ENCODE results near the gene SWI5.

SWI5 gene

DNA sequence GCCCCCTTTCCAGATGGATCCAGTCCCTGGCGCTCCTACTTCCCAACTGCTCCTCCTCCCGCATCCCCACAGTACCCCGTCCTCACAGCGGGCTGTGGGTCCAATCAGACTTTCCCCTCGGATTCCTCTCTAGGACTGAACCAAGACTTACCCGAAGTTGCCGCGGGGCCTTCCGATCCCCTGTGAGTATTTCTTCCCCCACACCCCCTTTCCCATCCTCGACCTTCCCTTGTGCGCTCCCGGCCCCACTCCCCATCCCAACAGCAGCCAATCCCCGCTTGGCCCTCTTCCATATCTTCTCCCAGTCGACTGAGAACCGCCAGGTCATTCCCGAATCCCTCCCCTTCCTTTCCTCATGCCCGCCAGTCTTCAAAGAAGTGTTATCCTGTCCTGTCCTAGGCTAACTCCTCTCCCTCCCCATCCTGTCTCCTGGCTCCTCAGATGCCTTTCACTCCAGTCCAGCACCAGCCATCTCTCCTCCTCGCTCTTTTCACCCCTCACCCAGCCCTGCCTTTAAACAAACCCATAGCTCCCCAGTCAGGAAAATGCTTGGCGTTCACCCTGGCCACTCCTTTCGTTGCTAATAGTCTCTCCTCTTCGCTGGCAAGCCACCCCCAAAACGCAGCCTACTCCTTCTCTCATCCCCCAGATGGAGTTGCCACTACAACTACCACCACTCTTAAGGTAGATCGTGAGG, 646 bp downstream of the SWI5 start:
- DNase-seq, result no peak

DNA sequence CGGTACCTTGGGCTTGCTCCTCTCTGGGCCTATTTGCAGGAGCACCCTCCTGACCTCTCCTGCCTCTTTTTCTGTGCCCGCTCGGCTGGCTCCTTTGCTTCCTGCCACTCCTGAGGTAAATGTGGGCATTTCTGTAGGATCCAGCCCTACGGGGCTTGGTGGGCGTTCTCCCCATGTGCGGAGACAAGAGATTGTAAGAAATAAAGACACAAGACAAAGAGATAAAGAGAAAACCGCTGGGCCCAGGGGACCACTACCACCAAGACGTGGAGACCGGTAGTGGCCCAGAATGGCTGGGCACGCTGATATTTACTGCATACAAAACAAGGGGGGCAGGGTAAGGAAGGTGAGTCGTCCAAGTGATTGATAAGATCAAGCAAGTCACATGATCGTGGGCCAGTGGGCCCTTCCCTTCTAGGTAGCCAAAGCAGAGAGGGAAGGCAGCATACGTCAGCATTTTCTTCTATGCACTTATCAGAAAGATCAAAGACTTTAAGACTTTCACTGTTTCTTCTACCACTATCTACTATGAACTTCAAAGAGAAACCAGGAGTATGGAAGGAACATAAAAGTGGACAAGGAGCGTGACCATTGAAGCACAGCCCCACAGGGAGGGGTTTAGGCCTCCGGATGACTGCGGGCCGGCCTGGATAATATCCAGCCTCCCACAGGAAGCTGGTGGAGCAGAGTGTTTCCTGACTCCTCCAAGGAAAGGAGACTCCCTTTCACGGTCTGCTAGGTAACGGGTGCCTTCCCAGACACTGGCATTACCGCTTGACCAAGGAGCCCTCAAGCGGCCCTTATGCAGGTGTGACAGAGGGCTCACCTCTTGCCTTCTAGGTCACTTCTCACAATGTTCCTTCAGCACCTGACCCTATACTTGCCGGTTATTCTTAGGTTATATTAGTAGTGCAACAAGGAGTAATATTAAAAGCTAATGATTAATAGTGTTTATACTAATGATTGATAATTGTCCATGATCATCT, 3.3 kb downstream of the SWI5 start:
- DNase-seq, result peak; percentile 49

DNA sequence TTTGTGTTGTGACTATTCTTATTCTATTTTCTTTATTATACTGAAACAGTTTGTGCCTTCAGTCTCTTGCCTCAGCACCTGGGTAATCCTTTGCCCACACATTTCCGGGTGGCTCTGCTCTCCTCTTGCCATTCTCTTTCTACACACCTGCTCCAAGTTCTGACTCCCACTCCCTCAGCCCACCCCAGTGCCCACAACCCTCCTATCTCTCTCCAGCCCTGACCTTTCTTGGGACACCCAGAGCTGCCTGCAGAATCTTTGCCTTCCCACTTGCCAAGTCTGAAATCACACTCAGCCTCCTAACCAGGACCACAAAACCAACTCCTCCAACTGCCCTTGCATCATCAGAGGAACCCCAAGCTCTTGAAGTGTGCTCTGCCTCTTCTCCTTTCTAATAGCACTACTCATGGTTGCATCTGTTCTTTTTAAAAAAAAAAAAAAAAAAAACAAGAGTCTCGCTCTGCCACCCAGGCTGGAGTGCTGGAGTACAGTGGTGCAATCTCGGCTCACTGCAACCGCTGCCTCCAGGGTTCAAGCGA, 4.1 kb downstream of the SWI5 start:
- DNase-seq, result no peak

DNA sequence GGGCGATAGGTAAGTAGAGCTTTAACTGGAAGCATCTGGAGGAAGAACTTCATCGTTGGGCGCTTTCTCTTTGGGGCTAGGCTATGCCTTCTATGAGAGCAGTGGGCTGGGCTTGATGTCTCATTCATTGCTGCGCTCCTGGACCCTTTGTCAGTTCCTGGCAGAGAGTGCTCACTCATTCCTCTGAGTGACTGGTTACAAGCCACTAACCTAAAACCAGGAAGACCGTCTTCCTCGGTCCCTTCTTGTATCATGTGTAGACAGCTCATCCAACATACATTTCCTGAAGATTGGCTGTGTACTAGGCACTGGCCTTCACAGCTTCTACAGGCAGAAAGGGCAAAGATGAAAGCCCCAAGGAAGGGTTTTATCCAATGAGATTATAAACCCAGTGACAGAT, 6.4 kb downstream of the SWI5 start:
- no peak for DNase-seq

DNA sequence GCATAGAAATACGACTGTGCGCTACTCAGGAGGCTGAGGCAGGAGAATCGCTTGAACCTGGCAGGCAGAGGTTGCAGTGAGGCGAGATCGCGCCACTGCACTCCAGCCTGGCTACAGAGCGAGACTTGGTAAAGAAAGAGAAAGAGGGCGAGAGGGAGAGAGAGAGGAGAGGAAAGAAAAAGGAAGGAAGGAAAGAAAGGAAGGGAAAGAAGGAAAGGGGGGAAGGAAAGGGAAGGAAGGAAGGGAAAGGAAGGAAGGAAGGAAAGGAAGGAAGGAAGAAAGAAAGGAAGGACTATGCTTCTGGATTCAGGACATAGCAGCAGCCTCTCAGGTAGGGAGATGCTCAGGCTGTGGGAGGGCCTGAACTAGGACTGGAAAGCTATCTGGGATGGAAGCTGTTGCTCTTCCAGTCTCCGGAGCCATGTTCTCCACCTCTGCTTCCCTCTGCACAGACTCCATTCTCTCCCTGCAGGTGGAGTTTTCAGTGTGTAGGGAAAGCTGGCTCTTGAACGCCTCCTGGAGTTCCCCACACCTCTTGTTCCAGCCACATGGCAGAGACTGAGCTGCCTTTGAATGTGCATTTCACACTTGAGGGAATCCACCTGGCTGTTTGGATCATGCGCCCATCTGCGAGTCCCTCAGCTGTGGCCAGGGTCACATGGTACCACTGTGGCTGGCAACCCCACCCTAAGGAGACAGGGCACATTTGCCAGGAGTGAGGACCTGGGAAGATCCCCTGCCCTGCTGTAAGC, 9.1 kb downstream of the SWI5 start:
- DNase-seq, result no peak

DNA sequence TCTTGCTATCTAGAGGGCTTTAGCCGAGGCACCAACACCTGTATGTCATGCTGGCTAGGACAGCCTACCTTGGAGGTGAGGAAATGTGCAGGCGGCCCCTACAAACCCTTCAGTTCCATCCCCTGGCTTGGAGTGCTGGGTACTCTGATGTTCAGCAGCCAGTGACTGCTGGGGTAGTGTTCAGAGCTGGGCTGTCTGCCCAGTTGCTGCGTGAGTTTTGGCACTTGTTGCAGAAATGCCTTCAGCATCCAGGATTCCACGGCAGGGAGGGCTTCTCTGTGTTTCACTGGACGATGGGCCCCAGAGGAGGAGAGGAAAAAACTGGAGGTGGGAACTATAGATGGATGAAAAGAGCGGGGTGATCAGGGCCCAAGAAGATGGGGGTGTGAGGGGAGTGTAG, 10.4 kb downstream of the SWI5 start:
- DNase-seq, result no peak

DNA sequence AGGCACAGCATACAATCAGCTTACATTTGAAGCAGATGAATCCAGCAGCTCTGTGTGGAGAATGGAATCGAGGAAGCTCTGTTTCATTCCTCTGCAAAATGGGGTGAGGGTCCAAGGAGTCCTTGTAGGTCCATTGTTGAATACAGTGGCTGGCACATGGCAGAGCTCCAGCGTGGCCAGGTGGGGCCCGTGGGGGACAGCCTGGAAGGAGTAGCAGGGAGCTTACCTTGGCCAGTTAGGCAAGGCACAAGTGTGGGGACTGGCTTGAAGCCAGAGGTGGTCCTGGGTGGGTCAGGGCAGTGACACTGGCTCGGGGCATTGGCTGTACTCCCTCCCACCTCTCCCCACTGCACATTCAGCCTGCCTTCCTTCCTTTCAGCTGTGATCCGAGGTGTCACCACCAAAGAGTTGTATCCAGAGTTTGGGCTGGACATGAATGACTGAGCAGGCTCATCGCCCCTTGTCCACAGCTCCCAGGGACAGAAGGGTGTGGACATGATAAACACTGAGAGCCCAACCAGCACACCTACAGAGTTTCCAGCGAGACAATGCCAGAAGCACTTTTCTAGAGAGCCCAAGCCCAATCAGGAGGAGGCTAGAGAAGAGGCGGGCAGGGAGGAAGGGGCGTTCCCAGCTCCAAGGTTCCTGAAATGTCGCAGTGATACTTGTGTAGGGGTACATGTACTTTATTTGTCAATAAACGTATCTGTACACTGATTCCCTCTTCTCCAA, 12.4 kb downstream of the SWI5 start:
- no peak for DNase-seq

DNA sequence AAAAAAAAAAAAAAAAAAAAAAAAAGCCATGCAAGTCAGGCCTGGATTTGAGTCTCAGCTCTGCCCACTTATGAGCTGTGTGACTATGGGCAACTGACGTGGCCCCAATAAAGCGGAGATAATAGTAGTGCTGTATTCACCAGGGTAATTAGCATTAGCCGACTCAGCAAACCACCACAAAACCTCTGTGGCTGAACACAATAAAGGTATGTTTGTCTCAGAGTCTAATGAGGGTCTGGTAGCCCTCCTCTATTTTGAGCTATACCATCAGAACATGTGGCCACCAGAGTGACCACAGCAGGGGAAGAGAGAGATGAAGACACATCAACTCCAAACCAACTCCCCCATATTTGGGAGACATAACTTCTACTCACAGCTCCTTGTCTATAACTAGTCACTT, 15.9 kb downstream of the SWI5 start:
- DNase-seq, result no peak

DNA sequence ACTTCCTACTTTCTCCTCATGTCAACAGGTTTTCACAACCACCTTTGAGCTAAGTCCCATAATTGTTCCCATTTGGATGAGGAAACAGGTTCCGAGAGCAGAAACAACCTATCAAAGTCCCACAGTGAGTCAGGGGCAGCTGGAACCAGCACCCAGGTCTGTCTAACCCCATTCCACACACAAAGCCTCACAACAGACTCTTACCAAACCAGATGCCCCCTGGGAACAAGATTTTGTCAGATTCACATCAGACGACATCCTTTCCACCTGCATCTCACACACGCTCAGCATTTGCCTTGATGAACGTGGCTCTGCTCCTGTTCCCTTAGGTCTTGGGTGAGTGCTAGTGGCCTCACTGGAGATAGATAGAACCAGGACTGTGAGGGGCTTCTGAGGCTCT, 17.0 kb downstream of the SWI5 start:
- no peak for DNase-seq

DNA sequence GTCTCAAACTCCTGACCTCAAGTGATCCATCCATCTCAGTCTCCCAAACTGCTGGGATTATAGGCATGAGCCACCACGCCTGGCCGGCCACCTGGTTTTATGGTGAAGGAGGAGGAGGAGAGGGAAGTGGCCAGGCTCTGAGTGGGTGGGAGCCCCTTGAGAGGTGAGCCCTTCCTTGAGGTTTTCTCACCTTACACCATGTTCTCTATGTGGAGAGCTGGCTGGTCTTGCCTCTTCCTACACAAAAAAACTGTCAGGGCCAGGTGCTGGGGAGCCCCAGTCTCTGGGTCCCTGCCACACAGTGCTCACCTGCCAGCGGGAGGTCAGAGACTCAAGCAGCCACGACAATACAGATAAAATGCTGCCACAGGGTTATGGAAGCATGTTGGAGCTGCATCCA, 18.1 kb downstream of the SWI5 start:
- no peak for DNase-seq

DNA sequence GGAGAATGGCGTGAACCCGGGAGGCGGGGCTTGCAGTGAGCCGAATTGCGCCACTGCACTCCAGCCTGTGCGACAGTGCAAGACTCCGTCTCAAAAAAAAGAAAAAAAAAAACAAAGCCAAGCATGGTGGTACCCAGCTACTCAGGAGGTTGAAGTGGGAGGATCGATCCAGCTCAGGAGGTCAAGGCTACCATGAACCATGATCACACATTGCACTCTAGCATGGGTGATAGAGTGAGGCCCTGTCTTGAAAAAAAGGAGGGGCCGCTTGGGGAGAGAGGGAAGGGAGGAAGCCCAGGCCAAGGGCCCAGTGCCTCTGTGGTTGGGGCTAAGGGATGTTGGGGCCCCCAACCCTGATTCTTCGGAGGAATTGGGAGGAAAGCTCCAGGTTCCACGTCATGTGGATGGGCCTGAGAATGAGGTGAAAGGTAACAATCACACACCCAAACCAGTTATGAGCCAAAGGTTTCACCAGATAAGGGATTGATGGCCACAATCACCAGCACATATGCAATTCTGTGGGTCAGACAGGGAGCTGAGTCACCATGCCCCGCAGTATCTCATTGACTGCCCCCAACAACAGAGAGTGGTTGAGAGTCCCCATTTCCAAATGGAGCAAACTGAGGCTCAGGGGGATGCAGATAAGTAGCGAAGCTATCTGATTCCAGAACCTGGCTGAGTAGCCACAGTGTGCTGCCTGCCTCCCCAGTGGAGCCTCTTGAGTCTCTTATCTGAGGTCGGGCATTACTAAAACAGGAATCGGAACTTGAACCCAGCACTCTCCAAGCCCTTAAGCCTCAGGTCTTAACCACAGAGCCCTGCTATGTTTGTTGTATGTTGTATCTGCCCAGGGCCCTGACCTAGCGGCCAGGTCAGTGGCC, 20.5 kb downstream of the SWI5 start:
- DNase-seq, result no peak

DNA sequence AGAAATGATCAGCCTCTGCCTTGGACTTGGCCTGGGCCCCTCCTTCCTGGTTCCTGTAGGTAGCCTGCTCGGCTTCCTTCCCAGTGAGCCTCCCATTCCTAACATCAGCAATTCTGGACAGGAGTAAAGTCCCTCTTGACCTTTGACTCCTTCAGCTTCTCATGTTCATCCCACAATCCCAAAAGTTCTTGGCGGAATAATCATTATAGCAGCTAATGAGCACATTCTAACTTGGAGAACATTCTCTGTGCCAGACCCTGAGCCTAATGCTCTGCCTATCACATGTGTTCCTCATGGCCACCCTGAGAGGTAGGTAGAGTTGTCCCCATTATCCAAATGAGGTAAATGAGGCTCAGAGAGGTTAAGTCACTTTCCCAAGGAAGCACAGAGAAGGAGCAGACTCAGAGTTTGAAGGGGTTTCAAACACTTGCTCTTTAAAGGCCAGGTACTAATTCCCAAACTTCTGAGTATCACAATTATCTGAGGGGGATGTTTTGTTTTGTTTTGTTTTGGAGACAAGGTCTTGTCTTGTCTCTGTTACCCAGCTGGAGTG, 21.2 kb downstream of the SWI5 start:
- no peak for DNase-seq

DNA sequence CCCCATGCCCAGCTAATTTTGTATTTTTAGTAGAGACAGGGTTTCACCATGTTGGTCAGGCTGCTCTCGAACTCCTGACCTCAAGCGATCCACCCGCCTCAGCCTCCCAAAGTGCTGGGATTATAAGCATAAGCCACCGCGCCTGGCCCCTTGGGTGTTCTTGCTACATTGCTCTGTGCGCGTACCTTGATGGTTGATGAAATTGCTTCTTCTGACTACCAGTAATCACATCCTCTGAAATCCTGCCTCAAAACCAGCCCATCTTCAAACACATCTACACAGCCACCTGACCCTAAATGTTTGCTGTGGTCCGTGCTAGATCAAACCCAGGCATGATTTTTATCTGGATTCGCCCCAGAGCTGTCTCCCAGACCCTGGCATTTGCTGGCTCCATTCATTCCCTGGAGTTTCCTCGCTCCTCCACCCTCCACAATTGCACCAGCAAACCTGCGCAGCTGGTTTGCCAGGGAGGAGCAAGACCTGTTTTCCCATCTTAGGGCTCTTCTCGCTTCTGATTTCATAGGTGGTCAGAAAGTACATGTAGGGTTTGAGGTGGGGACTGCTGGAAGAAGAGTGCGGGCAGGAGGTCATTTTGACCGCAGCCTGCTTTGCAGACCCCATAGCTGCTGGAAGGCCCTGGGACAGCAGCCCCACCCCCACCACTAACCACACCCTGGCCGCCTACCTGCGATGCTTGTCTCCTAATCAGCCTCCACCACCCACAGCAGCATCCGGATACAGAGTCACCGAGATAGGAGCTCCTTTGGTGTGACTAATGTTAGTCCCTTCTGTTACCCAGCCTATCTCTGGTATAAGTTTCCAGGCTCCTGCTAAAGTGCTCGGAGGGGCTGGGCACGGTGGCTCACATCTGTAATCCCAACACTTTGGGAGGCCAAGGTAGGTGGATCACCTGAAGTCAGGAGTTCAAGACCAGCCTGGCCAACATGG, 22.7 kb downstream of the SWI5 start:
- no peak for DNase-seq

DNA sequence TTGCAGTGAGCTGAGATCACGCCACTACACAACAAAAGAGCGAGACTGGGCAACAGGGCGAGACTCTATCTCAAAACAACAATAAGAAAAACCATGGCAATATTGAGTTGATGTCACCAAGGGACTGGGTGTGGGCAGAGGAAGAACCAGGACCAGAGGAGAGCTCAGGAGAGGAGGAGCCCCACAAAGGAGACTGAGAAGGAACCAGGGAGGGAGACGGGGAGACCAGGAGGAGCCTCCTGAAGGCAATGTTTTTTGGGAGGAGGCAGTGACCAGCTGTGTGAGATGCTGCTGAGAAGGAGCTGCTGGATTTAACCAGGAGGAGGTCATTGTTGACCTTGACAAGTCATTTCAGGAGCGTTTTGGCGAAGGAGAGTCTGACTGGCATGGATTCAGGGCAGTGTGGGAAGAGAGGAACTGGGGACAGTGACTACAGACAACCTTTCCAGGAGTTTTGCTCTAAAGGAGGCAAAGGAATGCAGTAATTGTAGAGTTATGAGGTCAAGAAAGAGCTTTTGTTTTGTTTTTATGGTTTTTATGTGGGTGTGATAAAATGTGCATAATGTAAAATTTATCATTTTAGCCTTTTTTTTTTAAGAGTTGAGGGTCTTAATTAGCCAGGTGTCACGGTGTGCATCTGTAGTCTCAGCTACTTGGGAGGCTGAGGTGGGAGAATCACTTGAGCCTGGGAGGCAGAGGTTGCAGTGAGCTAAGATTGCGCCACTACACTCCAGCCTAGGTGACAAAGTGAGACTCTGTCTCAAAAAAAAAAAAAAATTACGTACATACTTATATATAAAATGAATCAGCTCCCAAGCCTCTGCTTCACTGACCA, 28.3 kb downstream of the SWI5 start:
- DNase-seq, result no peak

DNA sequence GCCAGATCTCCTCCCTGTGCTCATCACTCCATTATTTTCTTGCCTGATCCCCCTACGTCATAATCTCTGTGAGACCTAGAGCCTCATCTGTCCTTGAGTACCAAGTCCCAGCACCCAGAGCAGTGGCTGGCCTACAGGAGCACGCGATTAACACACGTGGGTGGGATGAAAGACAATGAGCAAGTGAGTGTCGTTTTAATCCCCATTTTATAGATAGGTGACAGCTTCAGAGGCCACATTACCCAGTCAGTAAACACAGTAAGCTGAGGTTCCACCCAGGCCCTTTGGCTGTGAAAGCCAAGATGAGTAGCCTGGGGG, 28.9 kb downstream of the SWI5 start:
- DNase-seq, result no peak

DNA sequence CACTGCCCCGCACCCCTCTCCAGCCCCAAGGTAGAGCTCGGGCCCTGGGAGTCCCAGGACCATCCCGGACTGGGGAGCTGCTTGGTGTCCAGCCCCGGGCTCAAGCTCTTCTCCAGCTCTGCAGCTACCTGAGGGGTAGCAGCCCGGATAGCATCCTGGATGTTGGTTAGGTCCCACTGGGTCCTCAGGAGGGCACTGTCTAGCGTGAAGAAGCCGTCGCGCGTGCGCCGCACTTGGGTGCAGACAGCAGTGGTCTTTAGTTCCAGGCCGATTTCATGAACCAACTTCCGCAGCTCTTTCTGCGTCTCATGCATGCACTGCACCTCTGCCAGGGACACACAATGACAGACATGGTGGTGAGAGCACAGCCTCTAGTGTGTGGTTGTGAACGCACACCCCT, 33.5 kb downstream of the SWI5 start:
- no peak for DNase-seq

DNA sequence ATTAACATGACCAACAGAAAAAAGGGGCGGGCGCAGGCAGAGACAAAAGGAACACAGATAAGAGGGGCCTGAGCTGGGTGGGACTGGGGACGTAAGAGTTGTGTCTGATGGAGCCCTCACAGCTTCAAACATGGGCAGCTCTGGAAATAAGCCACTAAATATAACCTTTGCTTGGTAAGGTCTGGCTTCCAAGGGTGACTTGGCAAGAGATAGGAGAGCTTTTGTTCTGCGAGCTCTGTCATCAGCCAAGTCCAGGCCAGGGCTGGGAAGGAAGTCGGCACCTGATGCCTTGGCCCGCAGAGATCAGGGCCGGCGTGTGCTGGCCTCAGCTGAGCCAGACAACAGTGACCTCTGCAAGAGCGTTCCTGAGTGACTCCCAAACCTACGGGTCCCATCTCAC, 34.4 kb downstream of the SWI5 start:
- no peak for DNase-seq

DNA sequence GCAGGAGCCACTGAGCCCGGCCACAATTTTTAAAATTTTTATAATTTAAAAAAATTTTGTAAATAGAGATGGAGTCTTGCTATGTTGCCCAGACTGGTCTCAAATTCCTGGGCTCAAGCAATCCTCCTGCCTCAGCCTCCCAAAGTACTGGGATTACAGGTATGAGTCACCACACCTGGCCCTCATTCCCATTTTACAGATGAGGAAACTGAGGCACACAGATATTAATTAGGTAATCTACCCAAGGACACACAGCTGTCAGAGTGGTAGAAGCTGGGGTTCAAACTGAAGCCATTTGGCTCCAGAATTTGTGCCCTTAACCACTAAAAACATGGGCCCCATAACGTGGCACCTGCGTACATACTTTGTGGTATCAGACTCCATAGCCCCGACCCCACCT, 38.6 kb downstream of the SWI5 start:
- no peak for DNase-seq

DNA sequence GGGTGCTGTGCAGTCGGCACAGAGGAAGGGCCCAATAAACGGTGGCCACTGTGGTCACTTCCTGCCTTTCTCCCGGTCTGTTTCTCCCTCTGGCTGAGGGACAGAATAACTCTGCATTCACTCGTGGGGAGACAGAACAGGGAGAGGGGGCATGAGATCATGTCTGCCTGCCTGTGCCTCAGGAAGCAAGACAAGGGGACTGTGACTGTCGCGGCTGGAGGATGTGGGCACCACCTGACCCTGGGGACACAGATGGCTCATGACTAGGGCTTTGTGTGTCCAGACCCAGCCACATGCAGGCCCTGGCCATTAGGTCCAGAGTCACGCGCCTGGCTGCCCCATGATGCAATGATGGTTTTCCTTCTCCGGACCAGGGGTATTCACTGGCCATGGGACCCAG, 40.3 kb downstream of the SWI5 start:
- no peak for DNase-seq

Data from right kidney (tissue), 1 donor.